Keratinocyte (primary cell): ENCODE measurements around the gene ADCY4. TPM values are rescaled to one million over a fixed set of nuclear protein-coding genes. Genes with fewer than 3 reads are reported as not detected.

Experiments used
- DNase-seq: peaks from one replicate; pipeline ENCODE4 v3.0.0-alpha.2; 2011; ENCODE audit warnings: low read depth, missing footprints, low spot score
- FAIRE-seq: peaks from 2 replicates; lab custom pipeline; 2011; peaks lifted over from hg19 to GRCh38; lab: Jason Lieb, UNC
- H2AFZ ChIP-seq: 2 replicates; pipeline ENCODE4 v1.6.0; 2012; ENCODE audit warnings: low read length, control low read depth, inconsistent platforms; ENCODE audit not compliant: control insufficient read depth
- H3K27ac ChIP-seq: 2 replicates; pipeline ENCODE4 v1.5.1; 2011; ENCODE audit warnings: low read length; ENCODE audit not compliant: control insufficient read depth, insufficient read depth
- H3K27me3 ChIP-seq: 3 replicates; pipeline ENCODE4 v1.6.0; 2011; ENCODE audit warnings: low read length; ENCODE audit not compliant: control insufficient read depth, insufficient read depth; ENCODE audit errors: extremely low read depth
- H3K36me3 ChIP-seq, 2 experiments: 2 replicates in 1 of 2; 3 replicates in 1 of 2; pipeline ENCODE4 v1.5.1; 2011; ENCODE audit warnings: low read length in 2 of 2, mild to moderate bottlenecking in 1 of 2; ENCODE audit not compliant: control insufficient read depth in 2 of 2, insufficient read depth in 2 of 2; ENCODE audit errors: extremely low read depth in 1 of 2
- H3K4me1 ChIP-seq: 3 replicates; pipeline ENCODE4 v1.5.1; 2011; ENCODE audit warnings: low read length; ENCODE audit not compliant: control insufficient read depth, insufficient read depth; ENCODE audit errors: extremely low read depth
- H3K4me2 ChIP-seq: 3 replicates; pipeline ENCODE4 v1.6.0; 2011; ENCODE audit warnings: low read depth, low read length; ENCODE audit not compliant: control insufficient read depth, insufficient read depth; ENCODE audit errors: extremely low read depth
- H3K4me3 ChIP-seq, 3 experiments: fragments of 200-600 bp in 1 of 3; sonication (generic) in 1 of 3; 2 replicates in 2 of 3; 3 replicates in 1 of 3; pipeline ENCODE4 v1.5.1; 2011 to 2016; ENCODE audit warnings: low read length in 3 of 3, mild to moderate bottlenecking in 3 of 3, control low read depth in 2 of 3, inconsistent platforms in 1 of 3, low read depth in 1 of 3, mixed read lengths in 1 of 3, mixed run types in 1 of 3, moderate library complexity in 1 of 3; ENCODE audit not compliant: control insufficient read depth in 2 of 3, insufficient read depth in 2 of 3; ENCODE audit errors: extremely low read depth in 1 of 3
- H3K79me2 ChIP-seq: 2 replicates; pipeline ENCODE4 v1.6.0; 2012; ENCODE audit warnings: low read length; ENCODE audit not compliant: control insufficient read depth, insufficient read depth
- H3K9ac ChIP-seq: 3 replicates; pipeline ENCODE4 v1.6.0; 2011; ENCODE audit warnings: low read length; ENCODE audit not compliant: control insufficient read depth, insufficient read depth; ENCODE audit errors: extremely low read depth
- H3K9me1 ChIP-seq: 3 replicates; pipeline ENCODE4 v1.6.0; 2011; ENCODE audit warnings: low read length; ENCODE audit not compliant: control insufficient read depth, insufficient read depth; ENCODE audit errors: extremely low read depth
- H3K9me3 ChIP-seq: 2 replicates; pipeline ENCODE4 v1.5.1; 2012; ENCODE audit warnings: low read depth, low read length; ENCODE audit not compliant: control insufficient read depth
- H4K20me1 ChIP-seq: 3 replicates; pipeline ENCODE4 v1.6.0; 2011; ENCODE audit warnings: low read length; ENCODE audit not compliant: control insufficient read depth, insufficient read depth; ENCODE audit errors: extremely low read depth
- CTCF ChIP-seq, 3 experiments: IDR thresholded peaks in 1 of 3; conservative IDR thresholded peaks in 1 of 3; optimal IDR thresholded peaks in 1 of 3; 2 replicates in 2 of 3; 3 replicates in 1 of 3; pipeline versions ENCODE3 to v1.5.1; 2011; ENCODE audit warnings: low read length in 3 of 3, mild to moderate bottlenecking in 3 of 3, moderate library complexity in 2 of 3, control low read depth in 1 of 3, inconsistent platforms in 1 of 3; ENCODE audit not compliant: insufficient read depth in 2 of 3; ENCODE audit errors: extremely low read depth in 1 of 3
- EZH2 ChIP-seq: IDR thresholded peaks from one replicate; pipeline ENCODE4 v1.6.1; 2012; ENCODE audit warnings: inconsistent platforms, mild to moderate bottlenecking, low read length, moderate library complexity
- dilution Hi-C: fragments of 300-500 bp; cut with MboI; formaldehyde crosslinking; loops from one replicate; pipeline ENCODE4 v1.7.0; 2020; ENCODE audit warnings: low sequenced_read_pairs; ENCODE audit not compliant: extremely low pct_ligation_motif_present
- polyA plus RNA-seq, 5 experiments: library from polyadenylated mRNA; depleted of rRNA in 3 of 5; stranded (reverse) in 3 of 5; stranded (forward) in 1 of 5; unstranded in 1 of 5; fragments of >200 nt; gene quantifications; 1 replicate in 1 of 5; 2 replicates in 3 of 5; 3 replicates in 1 of 5; pipeline versions ENCODE4 v1.2.1 to v1.2.3, GENCODE V29; 2011 to 2012; ENCODE audit warnings: missing spikeins in 2 of 5, low read depth in 1 of 5, low replicate concordance in 1 of 5

ADCY4 gene
- polyA plus RNA-seq, 1 donor (not counting 4 experiments of a cell fraction or from before 2014, with no cell fraction given), result 0.21 TPM

GRCh38 chr14:24378327-24378726 is 43.5 kb upstream of the ADCY4 start:
- DNase-seq, result no peak
- no peaks in the 10 kb centered on the region for H3K36me3 ChIP-seq
- H3K79me2 ChIP-seq, result no peaks in the 10 kb centered on the region
- peaks cover 11% of the 10 kb centered on the region for H3K4me1 ChIP-seq
- H4K20me1 ChIP-seq, result no peaks in the 10 kb centered on the region
- dilution Hi-C loops, result no loop called here
- TF ChIP-seq CTCF (optimal IDR thresholded peaks at IDR 0.05 in 1 of 3, IDR thresholded peaks at IDR 0.05 in 1 of 3, conservative IDR thresholded peaks at IDR 0.05 in 1 of 3; ENCODE audit: extremely low read depth in 1 of 3, insufficient read depth in 2 of 3, low read length in 3 of 3), result no peak
- no peak for TF ChIP-seq EZH2
- H3K27me3 ChIP-seq, result no peaks in the 10 kb centered on the region
- H3K9me1 ChIP-seq, result no peaks in the 10 kb centered on the region
- no peak overlapping the region for H3K4me3 ChIP-seq
- no peak for FAIRE-seq
- no peak overlapping the region for H2AFZ ChIP-seq
- H3K9me3 ChIP-seq, result no peaks in the 10 kb centered on the region
- H3K4me2 ChIP-seq, result no peak overlapping the region
- H3K27ac ChIP-seq, result no peak overlapping the region
- H3K9ac ChIP-seq, result no peak overlapping the region

GRCh38 chr14:24377657-24378056 is 42.8 kb upstream of the ADCY4 start:
- no peak overlapping the region for H3K4me2 ChIP-seq
- no peaks in the 10 kb centered on the region for H3K9me1 ChIP-seq
- H3K4me1 ChIP-seq, result peaks cover 11% of the 10 kb centered on the region
- H3K9ac ChIP-seq, result no peak overlapping the region
- H3K27me3 ChIP-seq, result no peaks in the 10 kb centered on the region
- H4K20me1 ChIP-seq, result no peaks in the 10 kb centered on the region
- no peak overlapping the region for H3K27ac ChIP-seq
- H2AFZ ChIP-seq, result no peak overlapping the region
- no peaks in the 10 kb centered on the region for H3K79me2 ChIP-seq
- FAIRE-seq (no peak), DNase-seq (no peak)
- no peaks in the 10 kb centered on the region for H3K9me3 ChIP-seq
- TF ChIP-seq EZH2 (no peak), CTCF (optimal IDR thresholded peaks at IDR 0.05 in 1 of 3, IDR thresholded peaks at IDR 0.05 in 1 of 3, conservative IDR thresholded peaks at IDR 0.05 in 1 of 3; ENCODE audit: extremely low read depth in 1 of 3, insufficient read depth in 2 of 3, low read length in 3 of 3) (no peak)
- H3K4me3 ChIP-seq, result no peak overlapping the region
- no peaks in the 10 kb centered on the region for H3K36me3 ChIP-seq
- dilution Hi-C loops, result no loop called here
